Memory B cell (primary cell): ENCODE measurements around the gene ZNF280D.
A peak's percentile ranks its signal among the peaks of the same experiment; 100 is the strongest.

Experiments used
- ATAC-seq: fragments of 150-1000 bp; cut with Tn5 transposase; 2 replicates; pipeline ENCODE4 v1.10.0; 2021; ENCODE audit warnings: low read depth, mild to moderate bottlenecking, moderate library complexity
- DNase-seq, 2 donors: peaks; one replicate each; pipeline ENCODE4 v3.0.0; 2022; ENCODE audit warnings: low spot score in 2 of 2
- H3K27ac Mint-ChIP-seq: one replicate; pipeline ENCODE4 v1.8.0; 2022; ENCODE audit warnings: mild to moderate bottlenecking, moderate library complexity, mixed read lengths
- H3K27me3 Mint-ChIP-seq: one replicate; pipeline ENCODE4 v1.8.0; 2022; ENCODE audit warnings: mixed read lengths
- H3K36me3 Mint-ChIP-seq: one replicate; pipeline ENCODE4 v1.8.0; 2022; ENCODE audit warnings: mild to moderate bottlenecking, mixed read lengths
- H3K4me1 Mint-ChIP-seq: one replicate; pipeline ENCODE4 v1.8.0; 2022; ENCODE audit warnings: mixed read lengths
- H3K4me3 Mint-ChIP-seq: one replicate; pipeline ENCODE4 v1.8.0; 2022; ENCODE audit warnings: mild to moderate bottlenecking, moderate library complexity, mixed read lengths
- H3K9me3 Mint-ChIP-seq: one replicate; pipeline ENCODE4 v1.8.0; 2022; ENCODE audit warnings: mixed read lengths

The ZNF280D gene

GRCh38 chr15:56672721-56673120 is 60.6 kb downstream of the ZNF280D start:
- ATAC-seq = no peak
- no peaks in the 10 kb centered on the region for H3K9me3 Mint-ChIP-seq
- DNase-seq = no peak
- peaks cover 44% of the 10 kb centered on the region for H3K36me3 Mint-ChIP-seq
- peaks cover 2% of the 10 kb centered on the region for H3K4me1 Mint-ChIP-seq
- no peak overlapping the region for H3K4me3 Mint-ChIP-seq
- H3K27me3 Mint-ChIP-seq = no peaks in the 10 kb centered on the region
- H3K27ac Mint-ChIP-seq = no peak overlapping the region

GRCh38 chr15:56667517-56667916 is 65.8 kb downstream of the ZNF280D start:
- Mint-ChIP-seq H3K4me1 (peaks cover 2% of the 10 kb centered on the region), H3K36me3 (peaks cover 48% of the 10 kb centered on the region), H3K27me3 (no peaks in the 10 kb centered on the region), H3K4me3 (no peak overlapping the region), H3K9me3 (no peaks in the 10 kb centered on the region), H3K27ac (no peak overlapping the region)
- DNase-seq (no peak), ATAC-seq (no peak)

DNA sequence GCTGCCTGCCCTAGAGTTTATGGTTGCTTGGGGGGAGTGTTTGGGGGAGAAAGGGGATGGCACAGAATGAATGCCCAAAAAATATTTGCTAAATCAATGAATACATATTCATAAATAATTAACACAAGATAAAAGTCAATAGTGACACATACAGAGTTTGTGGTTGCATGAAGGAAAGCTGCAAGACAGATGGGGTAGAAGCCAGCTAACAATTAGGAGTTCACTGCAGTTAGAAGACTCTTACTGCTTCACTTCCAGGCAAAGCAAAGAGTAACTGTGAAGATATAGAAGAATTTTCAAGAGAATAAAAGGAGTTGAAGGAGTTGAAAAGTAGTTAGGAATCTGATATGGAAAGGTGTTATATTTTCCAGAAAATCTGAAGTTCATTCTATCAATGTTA is 72.4 kb downstream of the ZNF280D start:
- peaks cover 45% of the 10 kb centered on the region for H3K36me3 Mint-ChIP-seq
- DNase-seq (no peak), ATAC-seq (no peak)
- no peak overlapping the region for H3K4me3 Mint-ChIP-seq
- H3K9me3 Mint-ChIP-seq = no peaks in the 10 kb centered on the region
- H3K27ac Mint-ChIP-seq = no peak overlapping the region
- no peaks in the 10 kb centered on the region for H3K27me3 Mint-ChIP-seq
- no peaks in the 10 kb centered on the region for H3K4me1 Mint-ChIP-seq

DNA sequence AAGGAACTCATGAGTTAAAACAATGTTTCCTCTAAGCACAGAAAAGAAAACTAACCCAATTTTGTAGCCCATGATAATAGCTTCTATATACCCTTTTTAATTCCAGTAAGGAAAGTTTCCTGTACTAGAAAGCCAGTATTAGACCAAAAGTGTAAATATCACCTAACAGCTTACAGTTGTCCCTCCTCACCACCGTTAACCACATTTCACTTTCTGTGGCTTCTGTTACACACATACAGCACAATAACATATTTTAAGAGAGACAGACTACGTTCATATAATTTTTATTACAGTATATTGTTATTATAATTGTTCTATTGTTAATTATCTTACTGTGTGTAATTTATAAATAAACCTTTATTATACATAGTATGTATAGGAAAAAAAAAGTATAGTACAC is 74.1 kb downstream of the ZNF280D start:
- Mint-ChIP-seq H3K4me3 (no peak overlapping the region), H3K4me1 (no peaks in the 10 kb centered on the region), H3K36me3 (peaks cover 34% of the 10 kb centered on the region), H3K27me3 (no peaks in the 10 kb centered on the region), H3K9me3 (no peaks in the 10 kb centered on the region), H3K27ac (no peak overlapping the region)
- DNase-seq = no peak
- ATAC-seq = no peak

DNA sequence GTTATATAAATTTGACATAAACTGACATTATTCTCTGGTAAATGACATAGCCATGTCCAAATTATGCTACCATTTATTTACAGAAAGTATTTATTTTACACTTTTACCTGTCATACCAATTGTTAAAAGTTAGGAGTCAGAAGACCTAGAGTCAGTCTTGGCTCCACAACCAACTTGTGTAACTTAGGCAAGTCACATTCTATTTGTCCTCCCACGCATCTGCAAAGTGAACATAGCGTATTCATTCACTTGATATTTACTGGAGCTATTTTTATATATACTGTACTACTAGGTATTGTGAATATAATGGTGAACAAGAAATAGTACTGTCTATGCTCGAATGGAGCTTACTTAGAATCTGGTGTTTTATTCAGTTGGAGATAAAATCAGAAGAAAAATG is 78.7 kb downstream of the ZNF280D start:
- no peak for DNase-seq
- Mint-ChIP-seq H3K4me1 (no peaks in the 10 kb centered on the region), H3K27ac (no peak overlapping the region), H3K4me3 (no peak overlapping the region), H3K9me3 (no peaks in the 10 kb centered on the region), H3K36me3 (peaks cover 21% of the 10 kb centered on the region), H3K27me3 (no peaks in the 10 kb centered on the region)
- no peak for ATAC-seq

GRCh38 chr15:56654216-56654615 is 79.1 kb downstream of the ZNF280D start:
- ATAC-seq = no peak
- Mint-ChIP-seq H3K36me3 (peaks cover 18% of the 10 kb centered on the region), H3K9me3 (no peaks in the 10 kb centered on the region), H3K27me3 (no peaks in the 10 kb centered on the region), H3K4me1 (no peaks in the 10 kb centered on the region), H3K4me3 (no peak overlapping the region), H3K27ac (no peak overlapping the region)
- DNase-seq = no peak

GRCh38 chr15:56653787-56654186 is 79.5 kb downstream of the ZNF280D start:
- Mint-ChIP-seq H3K9me3 (no peaks in the 10 kb centered on the region), H3K27me3 (no peaks in the 10 kb centered on the region), H3K4me3 (no peak overlapping the region), H3K36me3 (peaks cover 20% of the 10 kb centered on the region), H3K4me1 (no peaks in the 10 kb centered on the region), H3K27ac (no peak overlapping the region)
- ATAC-seq (no peak), DNase-seq (no peak)

- Mint-ChIP-seq H3K27ac (no peak overlapping the region), H3K27me3 (no peaks in the 10 kb centered on the region), H3K36me3 (peaks cover 24% of the 10 kb centered on the region), H3K4me1 (no peaks in the 10 kb centered on the region), H3K4me3 (no peak overlapping the region), H3K9me3 (no peaks in the 10 kb centered on the region)
- ATAC-seq (no peak), DNase-seq (no peak)
These were observed 80.2 kb downstream of the ZNF280D start for GRCh38 chr15:56653107-56653506.

DNA sequence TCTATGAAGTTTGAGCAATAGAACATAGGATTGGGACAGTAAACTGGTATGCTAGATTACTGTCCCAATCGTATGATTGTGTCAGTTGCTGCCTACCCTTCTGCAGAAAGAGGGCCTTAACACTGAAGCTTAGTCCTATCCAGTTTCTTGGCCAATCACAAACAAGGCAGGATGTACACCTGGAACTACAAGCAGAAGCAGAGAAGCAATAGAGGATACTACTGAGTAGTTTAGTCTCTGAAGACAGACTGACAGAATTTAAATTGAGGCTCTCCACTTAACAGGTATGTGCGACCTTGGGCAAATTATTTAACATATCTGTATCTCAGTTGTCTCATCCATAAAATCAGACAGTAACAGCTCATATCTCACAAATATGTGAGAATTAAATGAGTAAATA is 85.0 kb downstream of the ZNF280D start:
- no peaks in the 10 kb centered on the region for H3K27me3 Mint-ChIP-seq
- DNase-seq (no peak), ATAC-seq (no peak)
- no peak overlapping the region for H3K27ac Mint-ChIP-seq
- no peaks in the 10 kb centered on the region for H3K9me3 Mint-ChIP-seq
- H3K4me1 Mint-ChIP-seq = no peaks in the 10 kb centered on the region
- H3K4me3 Mint-ChIP-seq = no peak overlapping the region
- H3K36me3 Mint-ChIP-seq = peaks cover 19% of the 10 kb centered on the region

GRCh38 chr15:56640549-56640948 is 92.8 kb downstream of the ZNF280D start:
- H3K27ac Mint-ChIP-seq = no peak overlapping the region
- ATAC-seq (no peak), DNase-seq (no peak)
- H3K4me1 Mint-ChIP-seq = peaks cover 4% of the 10 kb centered on the region
- H3K27me3 Mint-ChIP-seq = no peaks in the 10 kb centered on the region
- H3K4me3 Mint-ChIP-seq = no peak overlapping the region
- H3K36me3 Mint-ChIP-seq = peaks cover 6% of the 10 kb centered on the region
- no peaks in the 10 kb centered on the region for H3K9me3 Mint-ChIP-seq

DNA sequence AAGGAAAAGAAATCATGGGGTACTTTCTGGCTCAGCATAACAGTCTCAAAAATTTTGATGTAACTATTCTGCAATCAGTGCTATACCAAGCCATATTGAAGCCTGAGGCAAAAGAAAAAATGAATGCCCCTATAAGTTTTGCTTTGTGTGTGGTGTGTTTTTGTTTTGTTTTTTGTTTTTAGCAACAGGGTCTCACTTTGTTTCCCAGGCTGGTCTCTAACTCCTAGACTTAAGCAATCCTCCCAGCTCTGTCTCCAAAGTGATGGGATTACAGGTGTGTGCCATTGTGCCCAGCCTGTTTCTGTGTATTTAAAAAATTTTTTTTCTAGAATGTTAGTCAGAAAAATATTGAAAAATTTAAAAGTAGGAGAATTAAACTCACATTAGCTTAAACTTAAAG is 93.2 kb downstream of the ZNF280D start:
- DNase-seq = no peak
- Mint-ChIP-seq H3K36me3 (peaks cover 6% of the 10 kb centered on the region), H3K27me3 (no peaks in the 10 kb centered on the region), H3K9me3 (no peaks in the 10 kb centered on the region), H3K4me1 (peaks cover 4% of the 10 kb centered on the region), H3K4me3 (no peak overlapping the region), H3K27ac (no peak overlapping the region)
- no peak for ATAC-seq

DNA sequence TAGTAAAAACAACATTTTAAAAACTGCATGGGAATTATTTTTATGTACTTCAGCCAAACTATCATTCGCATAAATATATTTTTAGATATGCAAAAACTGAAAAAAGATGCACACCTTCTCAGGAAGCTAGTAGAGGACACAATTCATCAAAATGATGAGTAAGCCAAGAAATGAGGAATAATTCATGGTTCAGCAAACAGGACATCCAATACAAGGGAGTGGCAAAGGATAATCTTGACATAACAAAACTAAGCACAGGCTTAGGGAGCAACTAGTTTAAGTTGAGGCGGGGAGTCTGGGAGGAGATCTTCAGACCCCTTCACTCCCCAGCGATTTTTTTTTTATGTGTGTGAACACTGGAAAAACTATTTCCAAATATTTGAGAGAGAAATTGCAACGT is 93.7 kb downstream of the ZNF280D start:
- Mint-ChIP-seq H3K27me3 (no peaks in the 10 kb centered on the region), H3K27ac (no peak overlapping the region), H3K9me3 (no peaks in the 10 kb centered on the region), H3K4me1 (peaks cover 4% of the 10 kb centered on the region), H3K4me3 (no peak overlapping the region), H3K36me3 (peaks cover 6% of the 10 kb centered on the region)
- ATAC-seq (no peak), DNase-seq (no peak)

DNA sequence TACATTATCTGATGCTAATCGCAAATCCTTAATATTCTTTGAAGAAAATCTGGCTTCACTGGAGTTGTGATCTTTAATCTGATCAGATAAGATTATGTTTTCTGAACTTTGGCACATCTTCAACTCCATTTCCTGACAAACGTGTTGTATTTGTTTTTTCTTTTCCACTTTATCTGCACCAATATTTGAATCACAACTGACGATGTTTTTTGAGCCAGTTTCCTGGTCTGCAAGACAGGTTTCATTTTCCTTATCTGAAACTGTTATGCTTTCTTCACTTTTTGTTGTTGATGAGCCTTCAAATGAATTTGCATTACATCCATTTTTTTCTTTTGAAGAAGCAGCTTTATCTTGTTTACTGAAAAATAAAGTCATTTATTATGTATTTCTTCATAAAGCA is 101.5 kb downstream of the ZNF280D start:
- Mint-ChIP-seq H3K4me3 (no peak overlapping the region), H3K9me3 (no peaks in the 10 kb centered on the region), H3K4me1 (no peaks in the 10 kb centered on the region), H3K27me3 (no peaks in the 10 kb centered on the region), H3K36me3 (peaks cover 9% of the 10 kb centered on the region), H3K27ac (peak overlapping the region; percentile 13)
- no peak for ATAC-seq
- DNase-seq = no peak

- DNase-seq = no peak
These were observed 104.3 kb downstream of the ZNF280D start for GRCh38 chr15:56628893-56629532.

DNA sequence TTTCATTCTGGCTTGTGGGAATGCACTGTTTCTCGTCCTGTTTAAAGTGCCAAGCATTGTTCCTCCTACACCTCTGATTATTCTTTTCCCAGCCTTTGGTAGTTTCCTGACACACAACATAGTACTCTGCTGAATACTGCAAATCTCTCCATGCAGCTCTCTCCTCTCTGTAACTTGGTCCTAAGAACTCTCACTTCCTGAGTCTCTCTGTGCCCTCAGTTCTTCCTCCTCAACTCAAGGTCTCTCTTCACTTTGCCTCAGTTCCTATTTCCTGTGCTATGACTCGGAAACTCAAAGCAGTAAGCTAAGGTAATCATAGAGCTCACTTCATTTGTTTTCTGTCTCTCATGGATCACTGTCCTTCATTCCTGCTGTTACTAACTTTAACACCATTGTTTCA is 113.4 kb downstream of the ZNF280D start:
- H3K27me3 Mint-ChIP-seq = peaks cover 2% of the 10 kb centered on the region
- peaks cover 4% of the 10 kb centered on the region for H3K4me1 Mint-ChIP-seq
- DNase-seq (no peak), ATAC-seq (no peak)
- no peak overlapping the region for H3K4me3 Mint-ChIP-seq
- no peak overlapping the region for H3K27ac Mint-ChIP-seq
- H3K36me3 Mint-ChIP-seq = peaks cover 10% of the 10 kb centered on the region
- peaks cover 5% of the 10 kb centered on the region for H3K9me3 Mint-ChIP-seq

More at GRCh38 chr15:56628893-56629532, 104.3 kb downstream of the ZNF280D start:
- Mint-ChIP-seq H3K9me3 (no peaks in the 10 kb centered on the region), H3K27me3 (no peaks in the 10 kb centered on the region), H3K27ac (no peak overlapping the region), H3K36me3 (peaks cover 6% of the 10 kb centered on the region), H3K4me1 (no peaks in the 10 kb centered on the region), H3K4me3 (no peak overlapping the region)
- ATAC-seq = no peak
